Skeletal muscle satellite cell (primary cell): Measurements from ENCODE around the gene CEP41. TPM values are rescaled to one million over a fixed set of nuclear protein-coding genes. Genes with fewer than 3 reads are reported as not detected.

Source experiments
- small RNA-seq: library from RNA; depleted of rRNA; stranded (forward); fragments of <200 nt; gene quantifications from one replicate; pipeline ENCODE3, GENCODE V24; 2012

CEP41 gene

Small RNAs within 50 kb of the gene (small RNA-seq; reads per million reads assigned to genes)
- gene RF02148 = not detected
- not detected for gene RF02149
- not detected for gene RF02150
